Mesenchymal stem cell (in vitro differentiated cells and primary cell): Measurements from ENCODE around the gene MDM1.

Experiments used
- DNase-seq: peaks from one replicate; pipeline ENCODE4 v3.0.0-alpha.2; 2013
- H2AFZ ChIP-seq: one replicate; pipeline ENCODE4 v1.6.1; 2013; ENCODE audit warnings: low read depth, mild to moderate bottlenecking, control low read depth, inconsistent platforms, low read length, moderate library complexity
- H2AK5ac ChIP-seq: 2 replicates; pipeline ENCODE4 v1.6.1; 2013; ENCODE audit warnings: low read length, moderate library complexity, mild to moderate bottlenecking, inconsistent platforms; ENCODE audit not compliant: severe bottlenecking
- H2BK120ac ChIP-seq: one replicate; pipeline ENCODE4 v1.6.1; 2013; ENCODE audit warnings: low read depth, mild to moderate bottlenecking, inconsistent platforms, low read length, moderate library complexity
- H2BK12ac ChIP-seq, 2 experiments: one replicate each; pipeline ENCODE4 v1.6.1; 2013; ENCODE audit warnings: inconsistent platforms in 2 of 2, low read length in 2 of 2, mild to moderate bottlenecking in 2 of 2, moderate library complexity in 2 of 2, control low read depth in 1 of 2
- H2BK15ac ChIP-seq: one replicate; pipeline ENCODE4 v1.6.1; 2013; ENCODE audit warnings: mild to moderate bottlenecking, low read depth, inconsistent platforms; ENCODE audit not compliant: poor library complexity, severe bottlenecking
- H2BK5ac ChIP-seq: 2 replicates; pipeline ENCODE4 v1.6.1; 2013; ENCODE audit warnings: low read depth, mild to moderate bottlenecking, low read length, control low read depth, inconsistent platforms; ENCODE audit not compliant: poor library complexity, severe bottlenecking
- H3K14ac ChIP-seq, 2 experiments: one replicate each; pipeline ENCODE4 v1.6.1; 2013; ENCODE audit warnings: inconsistent platforms in 2 of 2, low read length in 2 of 2, control low read depth in 1 of 2, mild to moderate bottlenecking in 1 of 2, moderate library complexity in 1 of 2
- H3K18ac ChIP-seq, 2 experiments: one replicate each; pipeline ENCODE4 v1.6.1; 2013; ENCODE audit warnings: inconsistent platforms in 2 of 2, low read length in 2 of 2, control low read depth in 1 of 2, low read depth in 1 of 2, mild to moderate bottlenecking in 1 of 2
- H3K23ac ChIP-seq, 2 experiments: one replicate each; pipeline ENCODE4 v1.6.1; 2013; ENCODE audit warnings: inconsistent platforms in 2 of 2, low read length in 2 of 2, mild to moderate bottlenecking in 2 of 2, moderate library complexity in 2 of 2, control low read depth in 1 of 2
- H3K27ac ChIP-seq: 2 replicates; pipeline ENCODE4 v1.5.1; 2013; ENCODE audit warnings: mild to moderate bottlenecking, moderate library complexity, low read length, control low read depth, inconsistent platforms; ENCODE audit not compliant: poor library complexity, severe bottlenecking
- H3K27me3 ChIP-seq, 2 experiments: 2 replicates each; pipeline versions ENCODE4 v1.6.1 to v1.7.0; 2013; ENCODE audit warnings: low read length in 2 of 2, mild to moderate bottlenecking in 2 of 2, moderate library complexity in 2 of 2, control low read depth in 1 of 2, inconsistent platforms in 1 of 2; ENCODE audit not compliant: control insufficient read depth in 1 of 2, insufficient read depth in 1 of 2
- H3K36me3 ChIP-seq, 2 experiments: 2 replicates each; pipeline versions ENCODE4 v1.6.1 to v1.7.0; 2013; ENCODE audit warnings: low read length in 2 of 2, control low read depth in 1 of 2, inconsistent platforms in 1 of 2, low read depth in 1 of 2, mild to moderate bottlenecking in 1 of 2; ENCODE audit not compliant: insufficient read depth in 2 of 2, control insufficient read depth in 1 of 2
- H3K4ac ChIP-seq, 2 experiments: one replicate each; pipeline ENCODE4 v1.6.1; 2013; ENCODE audit warnings: inconsistent platforms in 2 of 2, low read length in 2 of 2, mild to moderate bottlenecking in 2 of 2, moderate library complexity in 2 of 2, control low read depth in 1 of 2, low read depth in 1 of 2
- H3K4me1 ChIP-seq: 2 replicates; pipeline ENCODE4 v1.6.1; 2013; ENCODE audit warnings: low read depth, low read length, control low read depth; ENCODE audit not compliant: control insufficient read depth, insufficient read depth
- H3K4me2 ChIP-seq: 2 replicates; pipeline ENCODE4 v1.6.1; 2013; ENCODE audit warnings: low read length, mild to moderate bottlenecking, inconsistent platforms; ENCODE audit not compliant: poor library complexity, severe bottlenecking
- H3K4me3 ChIP-seq, 2 experiments: 2 replicates each; pipeline versions ENCODE4 v1.5.1 to v1.7.0; 2013; ENCODE audit warnings: low read length in 2 of 2, mild to moderate bottlenecking in 2 of 2, control low read depth in 1 of 2, low read depth in 1 of 2; ENCODE audit not compliant: insufficient read depth in 1 of 2
- H3K79me1 ChIP-seq: replicated peaks from 2 replicates; pipeline ENCODE4 v1.6.1; 2013; ENCODE audit warnings: mild to moderate bottlenecking, control low read depth, low read length, inconsistent platforms; ENCODE audit not compliant: poor library complexity, severe bottlenecking
- H3K9ac ChIP-seq: 2 replicates; pipeline ENCODE4 v1.7.0; 2013; ENCODE audit warnings: mild to moderate bottlenecking, low read length, moderate library complexity
- H3K9me3 ChIP-seq: 2 replicates; pipeline ENCODE4 v1.7.0; 2013; ENCODE audit warnings: mild to moderate bottlenecking, low read length; ENCODE audit not compliant: control insufficient read depth
- H4K8ac ChIP-seq: one replicate; pipeline ENCODE4 v1.6.1; 2013; ENCODE audit warnings: inconsistent platforms, mild to moderate bottlenecking, low read length, moderate library complexity
- H4K91ac ChIP-seq: one replicate; pipeline ENCODE4 v1.6.1; 2013; ENCODE audit warnings: mild to moderate bottlenecking, low read length, inconsistent platforms
- WGBS: methylation state at CpG from one replicate; pipeline ENCODE4 v1.1.7; 2013; ENCODE audit warnings: mixed read lengths; 5-methylcytosine and 5-hydroxymethylcytosine counted together

Gene MDM1

DNA sequence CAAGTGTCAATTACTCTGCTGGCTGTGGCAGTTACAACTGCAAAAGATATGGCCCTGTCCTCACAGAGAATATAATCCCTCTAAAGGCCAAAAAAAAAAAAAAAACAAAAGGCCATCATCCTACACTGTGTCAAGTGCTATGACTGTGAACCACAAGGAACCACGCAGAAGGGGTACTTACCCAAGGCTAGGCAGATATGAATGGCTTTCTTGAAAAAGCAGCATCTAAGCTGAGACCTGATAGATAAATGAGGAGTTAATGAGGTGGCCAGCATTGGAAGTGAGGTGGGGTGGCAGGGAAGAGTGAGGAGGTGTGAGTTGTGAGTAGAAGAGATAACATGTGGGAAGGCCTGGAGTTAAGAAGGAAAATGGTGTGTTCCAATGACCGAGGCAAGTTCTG is 62.4 kb downstream of the MDM1 start:
- no peak overlapping the region for H4K91ac ChIP-seq
- H3K36me3 ChIP-seq = no peaks in the 10 kb centered on the region
- no peak overlapping the region for H2AK5ac ChIP-seq
- no peak overlapping the region for H2AFZ ChIP-seq
- H2BK12ac ChIP-seq = peak overlapping the region in 1 of 2 experiments; percentile 28
- no peak overlapping the region for H4K8ac ChIP-seq
- no peak overlapping the region for H3K4me3 ChIP-seq
- no peak for DNase-seq
- no peak overlapping the region for H2BK5ac ChIP-seq
- no peaks in the 10 kb centered on the region for H3K79me1 ChIP-seq
- no peak overlapping the region for H3K4me2 ChIP-seq
- H3K4ac ChIP-seq = no peak overlapping the region
- no peak overlapping the region for H3K9ac ChIP-seq
- H3K23ac ChIP-seq = no peak overlapping the region
- no peaks in the 10 kb centered on the region for H3K27me3 ChIP-seq
- H3K4me1 ChIP-seq = peaks cover 3% of the 10 kb centered on the region
- no peak overlapping the region for H2BK15ac ChIP-seq
- no peak overlapping the region for H2BK120ac ChIP-seq
- 87% methylated on average over 2 of the region's 2 CpGs for WGBS
- H3K14ac ChIP-seq = peak overlapping the region in 1 of 2 experiments; percentile 30
- H3K9me3 ChIP-seq = no peaks in the 10 kb centered on the region
- no peak overlapping the region for H3K27ac ChIP-seq
- H3K18ac ChIP-seq = no peak overlapping the region

DNA sequence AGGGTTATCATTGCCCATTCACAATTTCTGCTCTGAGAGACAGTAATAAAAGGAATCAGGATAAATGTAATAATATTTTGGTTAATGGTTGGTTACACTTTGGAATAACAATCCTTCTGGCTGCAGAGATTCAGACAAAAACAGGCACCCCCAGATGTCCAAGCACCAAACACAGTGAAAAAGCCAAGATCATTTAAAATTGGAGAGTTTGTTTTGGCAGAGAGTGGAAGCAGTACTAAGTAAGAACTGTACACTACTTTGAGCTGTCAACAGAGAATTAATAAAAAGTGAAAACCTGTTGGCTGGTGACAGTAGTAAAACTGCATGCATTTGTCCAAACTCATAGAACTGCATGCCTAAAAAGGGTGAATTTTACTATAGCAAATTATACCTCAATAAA is 63.2 kb downstream of the MDM1 start:
- H3K36me3 ChIP-seq = no peaks in the 10 kb centered on the region

DNA sequence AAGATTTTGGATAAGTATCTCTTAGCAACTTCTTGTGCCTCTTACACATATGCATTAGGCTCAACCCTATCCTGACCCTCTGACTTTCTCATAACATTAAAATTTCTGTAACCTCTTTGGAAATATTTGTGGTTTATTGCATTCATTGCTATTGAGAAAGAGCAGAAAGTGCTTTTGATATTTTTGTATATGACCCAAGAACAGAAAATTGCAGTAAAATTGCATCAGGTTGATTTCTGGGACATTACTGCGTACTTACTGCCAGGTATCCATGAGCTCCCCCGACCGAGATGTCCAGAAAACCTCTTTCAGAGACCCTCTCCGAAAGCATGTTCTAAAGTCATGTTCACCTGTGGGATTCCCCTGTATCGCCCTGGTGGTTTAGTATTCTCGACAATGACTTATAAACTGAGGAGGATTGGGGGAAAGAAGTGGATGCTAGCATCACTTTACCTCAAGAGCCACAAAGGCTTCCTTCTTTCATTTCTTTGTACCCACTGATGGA is 64.2 kb downstream of the MDM1 start:
- 86% methylated on average over 4 of the region's 6 CpGs for whole genome bisulfite sequencing
- no peaks in the 10 kb centered on the region for H3K27me3 ChIP-seq
- no peak overlapping the region for H3K27ac ChIP-seq
- H2BK12ac ChIP-seq = no peak overlapping the region
- H3K4ac ChIP-seq = no peak overlapping the region
- H3K18ac ChIP-seq = no peak overlapping the region
- no peak overlapping the region for H2AK5ac ChIP-seq
- no peaks in the 10 kb centered on the region for H3K79me1 ChIP-seq
- H3K23ac ChIP-seq = no peak overlapping the region
- H3K9me3 ChIP-seq = no peaks in the 10 kb centered on the region
- no peak overlapping the region for H3K14ac ChIP-seq
- H3K4me3 ChIP-seq = no peak overlapping the region
- H2BK5ac ChIP-seq = no peak overlapping the region
- H3K36me3 ChIP-seq = no peaks in the 10 kb centered on the region
- no peak overlapping the region for H3K4me2 ChIP-seq
- H2AFZ ChIP-seq = no peak overlapping the region
- no peak overlapping the region for H4K91ac ChIP-seq
- H2BK120ac ChIP-seq = no peak overlapping the region
- DNase-seq = peak; percentile 64
- peaks cover 3% of the 10 kb centered on the region for H3K4me1 ChIP-seq
- no peak overlapping the region for H2BK15ac ChIP-seq
- no peak overlapping the region for H3K9ac ChIP-seq
- H4K8ac ChIP-seq = no peak overlapping the region

More for the DNA sequence above, 63.2 kb downstream of the MDM1 start:
- H2BK5ac ChIP-seq = no peak overlapping the region
- no peak overlapping the region for H3K9ac ChIP-seq
- no peak overlapping the region for H2BK12ac ChIP-seq
- no peak overlapping the region for H3K4ac ChIP-seq
- H3K4me2 ChIP-seq = no peak overlapping the region
- no peaks in the 10 kb centered on the region for H3K27me3 ChIP-seq
- no peak overlapping the region for H2BK120ac ChIP-seq
- H3K27ac ChIP-seq = no peak overlapping the region
- no peak overlapping the region for H2AFZ ChIP-seq
- H2AK5ac ChIP-seq = no peak overlapping the region
- DNase-seq = no peak
- H4K8ac ChIP-seq = no peak overlapping the region
- H3K9me3 ChIP-seq = no peaks in the 10 kb centered on the region
- H4K91ac ChIP-seq = no peak overlapping the region
- no peak overlapping the region for H3K14ac ChIP-seq
- H3K4me1 ChIP-seq = peaks cover 3% of the 10 kb centered on the region
- H2BK15ac ChIP-seq = no peak overlapping the region
- H3K18ac ChIP-seq = no peak overlapping the region
- no peak overlapping the region for H3K23ac ChIP-seq
- H3K79me1 ChIP-seq = no peaks in the 10 kb centered on the region
- H3K4me3 ChIP-seq = no peak overlapping the region

DNA sequence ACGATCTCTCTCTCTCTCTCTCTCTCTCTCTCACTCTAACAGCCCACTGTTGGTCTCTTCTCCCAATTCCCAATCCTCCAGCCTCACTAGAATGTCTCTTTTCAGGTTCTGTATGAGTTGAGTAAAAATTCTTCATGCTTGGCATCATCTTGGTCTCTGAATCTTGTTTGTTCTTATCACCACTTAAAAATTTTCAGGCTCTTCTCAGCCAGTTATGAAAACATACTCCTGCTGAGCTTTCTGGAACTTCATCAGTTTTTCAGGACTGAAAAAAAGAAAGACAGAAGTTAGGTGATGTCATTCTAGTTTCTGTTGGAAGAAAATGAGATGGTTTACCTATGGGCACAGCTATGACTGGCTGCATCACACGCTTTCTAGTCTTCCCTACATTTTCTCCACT is 67.3 kb downstream of the MDM1 start:
- Histone ChIP-seq H4K91ac (no peak overlapping the region), H3K4ac (no peak overlapping the region), H2AK5ac (no peak overlapping the region), H3K9ac (no peak overlapping the region), H3K79me1 (no peaks in the 10 kb centered on the region), H3K23ac (no peak overlapping the region), H4K8ac (no peak overlapping the region), H3K18ac (no peak overlapping the region), H3K4me2 (no peak overlapping the region), H2BK5ac (no peak overlapping the region), H3K4me3 (peak overlapping the region in 1 of 2 experiments; percentile 23), H3K4me1 (peaks cover 3% of the 10 kb centered on the region), H3K9me3 (no peaks in the 10 kb centered on the region), H2BK120ac (no peak overlapping the region), H3K27ac (peak overlapping the region; percentile 58), H2BK12ac (no peak overlapping the region), H3K27me3 (no peaks in the 10 kb centered on the region), H3K36me3 (no peaks in the 10 kb centered on the region), H3K14ac (no peak overlapping the region), H2AFZ (no peak overlapping the region), H2BK15ac (no peak overlapping the region)
- DNase-seq = no peak
- 96% methylated on average over 2 of the region's 2 CpGs for WGBS
